OCI-LY3 (cell line): ENCODE measurements around the gene FOXJ2.
A peak's percentile ranks its signal among the peaks of the same experiment; 100 is the strongest.

Source experiments
- H2AFZ ChIP-seq: fragments of 200-600, 300-600 bp; shearing (Covaris generic); 2 replicates; pipeline ENCODE4 v1.6.0; 2014; ENCODE audit warnings: antibody characterized with exemption, low read depth, low read length
- H3K27ac ChIP-seq: fragments of 200-600, 300-600 bp; sonication (generic); 2 replicates; pipeline ENCODE4 v1.5.1; 2014; ENCODE audit warnings: mild to moderate bottlenecking, low read length, moderate library complexity, mixed read lengths
- H3K27me3 ChIP-seq: fragments of 200-600, 300-600 bp; sonication (generic); 2 replicates; pipeline ENCODE4 v1.6.1; 2014; ENCODE audit warnings: low read depth, low read length, mixed read lengths
- H3K36me3 ChIP-seq: fragments of 200-600, 300-600 bp; sonication (generic); replicated peaks from 2 replicates; pipeline ENCODE3; 2014; ENCODE audit warnings: low read depth, low read length, mixed read lengths
- H3K4me1 ChIP-seq: fragments of 300-600, 200-600 bp; sonication (generic); 2 replicates; pipeline ENCODE4 v1.6.1; 2014; ENCODE audit warnings: low read length, mixed read lengths
- H3K4me2 ChIP-seq: fragments of 200-600, 300-600 bp; sonication (generic); 2 replicates; pipeline ENCODE4 v1.6.1; 2014; ENCODE audit warnings: low read length, mixed read lengths
- H3K4me3 ChIP-seq: fragments of 300-600, 200-600 bp; sonication (generic); 2 replicates; pipeline ENCODE4 v1.5.1; 2014; ENCODE audit warnings: antibody characterized with exemption, mild to moderate bottlenecking, low read length, moderate library complexity
- H3K79me2 ChIP-seq: fragments of 300-600, 200-600 bp; shearing (Covaris generic); 2 replicates; pipeline ENCODE4 v1.6.1; 2014; ENCODE audit warnings: mild to moderate bottlenecking, low read length, mixed read lengths
- H3K9ac ChIP-seq: fragments of 300-600, 200-600 bp; shearing (Covaris generic); 2 replicates; pipeline ENCODE4 v1.6.0; 2014; ENCODE audit warnings: mild to moderate bottlenecking, low read length, moderate library complexity
- H3K9me3 ChIP-seq: fragments of 200-600, 300-600 bp; shearing (Covaris generic); 2 replicates; pipeline ENCODE4 v1.6.1; 2014; ENCODE audit warnings: low read length, mixed read lengths; ENCODE audit not compliant: insufficient read depth
- H4K20me1 ChIP-seq: fragments of 200-600, 300-600 bp; sonication (generic); 2 replicates; pipeline ENCODE4 v1.6.1; 2016; ENCODE audit warnings: low read length, mixed read lengths; ENCODE audit not compliant: insufficient read depth
- CTCF ChIP-seq: fragments of 200-600, 300-600 bp; sonication (generic); IDR thresholded peaks from 2 replicates; pipeline ENCODE4 v1.5.1; 2014; ENCODE audit warnings: antibody characterized with exemption, low read length, low read depth
- EZH2phosphoT487 ChIP-seq: fragments of 200-600 bp; shearing (Covaris generic); IDR thresholded peaks from 2 replicates; pipeline ENCODE4 v1.6.1; 2018; ENCODE audit warnings: antibody characterized with exemption, mixed run types, low read depth

The FOXJ2 gene

GRCh38 chr12:8047842-8048241 is 15.3 kb downstream of the FOXJ2 start:
- Histone ChIP-seq H3K9me3 (no peaks in the 10 kb centered on the region), H4K20me1 (no peaks in the 10 kb centered on the region; the same call in 1 of the 2 replicates), H3K4me1 (peaks cover 24% of the 10 kb centered on the region), H3K4me3 (no peak overlapping the region), H2AFZ (no peak overlapping the region), H3K4me2 (no peak overlapping the region), H3K79me2 (no peaks in the 10 kb centered on the region), H3K36me3 (peaks cover 47% of the 10 kb centered on the region), H3K9ac (no peak overlapping the region), H3K27me3 (no peaks in the 10 kb centered on the region), H3K27ac (no peak overlapping the region)
- TF ChIP-seq CTCF (no peak), EZH2phosphoT487 (no peak)

GRCh38 chr12:8048906-8049305 is 16.4 kb downstream of the FOXJ2 start:
- no peaks in the 10 kb centered on the region; the same call in 1 of the 2 replicates for H4K20me1 ChIP-seq
- TF ChIP-seq EZH2phosphoT487: no peak
- no peak for TF ChIP-seq CTCF
- no peak overlapping the region for H3K4me3 ChIP-seq
- H3K4me1 ChIP-seq: peaks cover 24% of the 10 kb centered on the region
- H3K27ac ChIP-seq: no peak overlapping the region
- H3K9ac ChIP-seq: no peak overlapping the region
- H3K36me3 ChIP-seq: peaks cover 44% of the 10 kb centered on the region
- no peak overlapping the region for H3K4me2 ChIP-seq
- no peaks in the 10 kb centered on the region for H3K27me3 ChIP-seq
- H2AFZ ChIP-seq: no peak overlapping the region
- H3K9me3 ChIP-seq: no peaks in the 10 kb centered on the region
- no peaks in the 10 kb centered on the region for H3K79me2 ChIP-seq

GRCh38 chr12:8050600-8051250 is 18.2 kb downstream of the FOXJ2 start:
- Histone ChIP-seq H3K4me2 (peak overlapping the region; percentile 15), H4K20me1 (no peaks in the 10 kb centered on the region; the same call in 1 of the 2 replicates), H3K27ac (0 out of 2 replicates have a peak overlapping the region, but pooled peaks have one; percentile 1), H3K27me3 (no peaks in the 10 kb centered on the region), H3K9ac (no peak overlapping the region), H3K4me1 (peaks cover 24% of the 10 kb centered on the region), H3K79me2 (no peaks in the 10 kb centered on the region), H3K36me3 (peaks cover 43% of the 10 kb centered on the region), H3K9me3 (no peaks in the 10 kb centered on the region), H2AFZ (no peak overlapping the region), H3K4me3 (no peak overlapping the region)
- TF ChIP-seq CTCF (no peak), EZH2phosphoT487 (no peak)

GRCh38 chr12:8052679-8053078 is 20.2 kb downstream of the FOXJ2 start:
- H2AFZ ChIP-seq: no peak overlapping the region
- peaks cover 38% of the 10 kb centered on the region for H3K36me3 ChIP-seq
- no peaks in the 10 kb centered on the region; the same call in 1 of the 2 replicates for H4K20me1 ChIP-seq
- peaks cover 24% of the 10 kb centered on the region for H3K4me1 ChIP-seq
- H3K27ac ChIP-seq: no peak overlapping the region
- H3K9me3 ChIP-seq: no peaks in the 10 kb centered on the region
- no peaks in the 10 kb centered on the region for H3K79me2 ChIP-seq
- H3K4me2 ChIP-seq: no peak overlapping the region
- no peak overlapping the region for H3K4me3 ChIP-seq
- H3K9ac ChIP-seq: no peak overlapping the region
- no peaks in the 10 kb centered on the region for H3K27me3 ChIP-seq
- TF ChIP-seq EZH2phosphoT487 (no peak), CTCF (no peak)
